ENCODE measurements around the gene ITIH3. TPM values are rescaled to one million over a fixed set of nuclear protein-coding genes. Genes with fewer than 3 reads are reported as not detected.

Gene ITIH3
- total and polyA plus RNA-seq, 7 donors, result 0.14 to 2.3 (median 0.65) TPM; not detected in 3

GRCh38 chr3:52787246-52787645 is 7.3 kb upstream of the ITIH3 start:
- no peak for TF ChIP-seq EP300 (IDR thresholded peaks at IDR 0.05)
- TF ChIP-seq POLR2A (IDR thresholded peaks at IDR 0.05), result no peak
- TF ChIP-seq CTCF (IDR thresholded peaks at IDR 0.05), result no peak
- no peak for TF ChIP-seq POLR2AphosphoS5 (IDR thresholded peaks at IDR 0.05)
- 83 to 87% methylated on average over 11 of the region's 11 CpGs for WGBS, 2 donors
- no peaks in the 10 kb centered on the region for H3K4me1 ChIP-seq
- no peak overlapping the region for H3K27ac ChIP-seq
- no peak overlapping the region for H3K4me3 ChIP-seq
- no peaks in the 10 kb centered on the region for H3K36me3 ChIP-seq
- no peaks in the 10 kb centered on the region for H3K9me3 ChIP-seq
- DNase-seq, result peak; percentile 56
- intact Hi-C loops (cut with DNase I), result no loop called here
- no peaks in the 10 kb centered on the region for H3K27me3 ChIP-seq

GRCh38 chr3:52787672-52788625 is 6.6 kb upstream of the ITIH3 start:
- no peaks in the 10 kb centered on the region for H3K4me1 ChIP-seq
- no peak overlapping the region for H3K4me3 ChIP-seq
- H3K27ac ChIP-seq, result no peak overlapping the region
- H3K27me3 ChIP-seq, result no peaks in the 10 kb centered on the region
- TF ChIP-seq CTCF (IDR thresholded peaks at IDR 0.05), result no peak
- no peak for TF ChIP-seq POLR2AphosphoS5 (IDR thresholded peaks at IDR 0.05)
- TF ChIP-seq POLR2A (IDR thresholded peaks at IDR 0.05), result no peak
- TF ChIP-seq EP300 (IDR thresholded peaks at IDR 0.05), result no peak
- H3K36me3 ChIP-seq, result no peaks in the 10 kb centered on the region
- intact Hi-C loops (cut with DNase I), result no loop called here
- H3K9me3 ChIP-seq, result no peaks in the 10 kb centered on the region
- WGBS, 2 donors, result 77 to 81% methylated on average over 17 of the region's 17 CpGs
- peak; percentile 62 for DNase-seq

GRCh38 chr3:52788890-52789745 is 5.5 kb upstream of the ITIH3 start:
- intact Hi-C loops (cut with DNase I), result no loop called here

GRCh38 chr3:52789746-52790040 is 4.9 kb upstream of the ITIH3 start:
- no peak overlapping the region for H3K4me3 ChIP-seq
- no peaks in the 10 kb centered on the region for H3K36me3 ChIP-seq
- 91 to 92% methylated on average over 6 of the region's 6 CpGs for WGBS, 2 donors
- no peaks in the 10 kb centered on the region for H3K4me1 ChIP-seq
- H3K9me3 ChIP-seq, result no peaks in the 10 kb centered on the region
- no peak overlapping the region for H3K27ac ChIP-seq
- H3K27me3 ChIP-seq, result no peaks in the 10 kb centered on the region
- intact Hi-C loops (cut with DNase I), result no loop called here
- no peak for DNase-seq
- TF ChIP-seq POLR2A (IDR thresholded peaks at IDR 0.05) (no peak), POLR2AphosphoS5 (IDR thresholded peaks at IDR 0.05) (no peak), EP300 (IDR thresholded peaks at IDR 0.05) (no peak), CTCF (IDR thresholded peaks at IDR 0.05) (no peak)

More at GRCh38 chr3:52788890-52789745, 5.5 kb upstream of the ITIH3 start:
- WGBS, 2 donors, result 84 to 89% methylated on average over 16 of the region's 16 CpGs
- H3K36me3 ChIP-seq, result no peaks in the 10 kb centered on the region
- H3K27me3 ChIP-seq, result no peaks in the 10 kb centered on the region
- H3K27ac ChIP-seq, result no peak overlapping the region
- TF ChIP-seq CTCF (IDR thresholded peaks at IDR 0.05) (no peak), POLR2AphosphoS5 (IDR thresholded peaks at IDR 0.05) (no peak), POLR2A (IDR thresholded peaks at IDR 0.05) (no peak), EP300 (IDR thresholded peaks at IDR 0.05) (no peak)
- H3K4me3 ChIP-seq, result no peak overlapping the region
- H3K4me1 ChIP-seq, result no peaks in the 10 kb centered on the region
- H3K9me3 ChIP-seq, result no peaks in the 10 kb centered on the region
- DNase-seq, result no peak

Data from sigmoid colon (tissue), 7 donors.